NCI-H345 (cell line): ENCODE results near the gene FOXK2.

Experiments
- DNase-seq: peaks from one replicate; lab custom pipeline; 2025; lab: John Stamatoyannopoulos, UW

Gene FOXK2

DNA sequence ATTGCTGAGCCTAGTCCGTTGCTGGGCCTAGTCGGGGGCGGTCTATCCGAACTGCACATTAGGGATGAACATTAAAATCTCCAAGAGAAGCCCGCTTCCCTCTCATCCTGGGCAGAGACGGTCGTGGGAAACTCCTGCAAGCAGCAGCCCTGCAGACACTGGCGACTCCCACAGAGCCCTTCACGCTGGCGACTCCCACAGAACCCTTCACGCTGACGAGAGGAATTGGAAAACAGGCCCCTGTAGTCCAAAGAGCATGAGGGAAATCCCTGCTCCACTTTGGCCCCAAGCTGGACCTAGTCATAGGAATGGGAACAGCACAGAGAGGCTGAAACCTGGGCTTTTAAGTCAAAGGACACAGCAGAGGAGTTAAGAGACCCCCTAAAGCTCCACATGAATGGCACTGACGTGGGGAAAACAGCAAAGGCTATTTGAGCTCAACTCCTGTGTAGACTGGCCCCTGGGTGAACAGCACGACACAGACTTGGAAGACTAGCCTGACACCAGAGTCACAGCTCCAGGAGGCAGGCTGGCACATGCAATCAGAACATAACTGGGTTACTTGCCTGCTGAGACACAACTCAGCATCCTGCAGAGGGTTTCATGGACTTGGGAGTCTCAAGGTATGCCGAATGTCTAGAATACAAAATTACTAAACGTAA is 86.5 kb downstream of the FOXK2 start:
- no peak for DNase-seq

DNA sequence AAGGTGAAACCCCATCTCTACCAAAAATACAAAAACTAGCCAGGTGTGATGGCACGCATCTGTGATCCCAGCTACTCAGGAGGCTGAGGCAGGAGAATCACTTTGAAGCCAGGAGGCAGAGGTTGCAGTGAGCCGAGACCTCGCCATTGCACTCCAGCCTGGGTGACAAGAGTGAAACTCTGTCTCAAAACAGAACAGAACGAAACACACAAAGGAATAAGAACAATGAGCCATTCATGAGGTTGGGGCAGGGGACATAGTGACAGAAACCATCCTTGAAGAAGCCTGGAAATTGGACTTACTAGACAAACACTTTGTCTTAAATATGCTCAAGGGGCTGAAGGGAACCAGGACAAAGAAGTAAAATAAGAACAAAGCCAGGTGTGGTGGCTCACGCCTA is 89.3 kb downstream of the FOXK2 start:
- no peak for DNase-seq

DNA sequence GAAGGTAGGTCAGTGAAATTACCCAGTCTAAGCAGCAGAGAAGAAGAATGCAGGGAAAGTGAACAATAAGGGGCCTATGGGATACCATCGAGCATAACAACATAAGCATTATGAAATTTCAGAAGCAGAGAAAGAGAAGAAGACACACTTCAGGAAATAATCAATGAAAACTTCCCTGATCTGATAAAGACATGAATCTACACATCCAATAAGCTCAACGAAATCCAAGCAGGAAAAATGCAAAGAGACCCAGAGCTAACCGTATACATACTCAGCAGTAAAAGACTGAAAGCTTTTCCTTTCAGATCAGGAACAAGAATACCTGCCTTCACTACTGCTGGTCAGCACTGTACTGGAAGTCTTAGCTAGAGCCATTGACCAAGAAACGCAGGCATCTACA is 90.1 kb downstream of the FOXK2 start:
- no peak for DNase-seq

DNA sequence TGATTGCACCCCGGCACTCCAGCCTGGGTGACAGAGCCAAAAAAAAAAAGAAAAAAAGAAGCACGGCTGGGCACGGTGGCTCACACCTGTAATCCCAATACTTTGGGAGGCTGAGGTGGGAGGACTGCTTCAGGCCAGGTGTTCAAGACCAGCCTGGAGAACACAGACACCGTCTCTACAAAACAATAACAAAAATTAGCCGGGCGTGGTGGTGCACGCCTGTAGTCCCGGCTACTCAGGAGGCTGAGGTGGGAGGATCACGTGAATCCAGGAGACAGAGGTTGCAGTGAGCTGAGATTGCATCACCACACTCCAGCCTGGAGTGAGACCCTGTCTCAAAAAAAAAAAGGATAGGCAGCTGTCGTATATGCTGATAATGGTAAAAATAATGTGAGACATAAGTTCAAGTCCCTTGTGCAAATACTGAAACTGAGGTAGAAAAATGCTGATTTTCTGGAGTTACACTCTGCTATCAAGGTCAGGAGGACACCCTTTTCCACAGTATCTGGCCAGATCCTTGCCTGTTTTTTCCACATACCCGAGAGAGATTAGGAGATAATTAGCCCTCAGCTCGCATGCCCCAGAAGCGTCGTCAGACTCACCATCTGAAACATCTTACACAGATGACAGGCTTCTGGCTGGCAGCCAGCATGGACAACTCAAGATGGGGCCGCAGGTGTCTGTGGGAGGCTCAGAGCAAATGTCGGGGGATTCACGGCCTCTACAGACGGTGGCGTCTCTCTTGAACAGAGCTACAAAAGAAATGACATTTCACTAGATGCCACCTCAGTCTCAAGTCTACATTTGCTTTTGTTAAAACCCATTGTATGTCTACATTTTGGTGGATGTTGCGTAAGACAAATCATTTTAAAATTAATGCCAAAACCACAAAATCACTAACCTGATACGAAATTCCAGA is 91.9 kb downstream of the FOXK2 start:
- DNase-seq = peak; percentile 45

DNA sequence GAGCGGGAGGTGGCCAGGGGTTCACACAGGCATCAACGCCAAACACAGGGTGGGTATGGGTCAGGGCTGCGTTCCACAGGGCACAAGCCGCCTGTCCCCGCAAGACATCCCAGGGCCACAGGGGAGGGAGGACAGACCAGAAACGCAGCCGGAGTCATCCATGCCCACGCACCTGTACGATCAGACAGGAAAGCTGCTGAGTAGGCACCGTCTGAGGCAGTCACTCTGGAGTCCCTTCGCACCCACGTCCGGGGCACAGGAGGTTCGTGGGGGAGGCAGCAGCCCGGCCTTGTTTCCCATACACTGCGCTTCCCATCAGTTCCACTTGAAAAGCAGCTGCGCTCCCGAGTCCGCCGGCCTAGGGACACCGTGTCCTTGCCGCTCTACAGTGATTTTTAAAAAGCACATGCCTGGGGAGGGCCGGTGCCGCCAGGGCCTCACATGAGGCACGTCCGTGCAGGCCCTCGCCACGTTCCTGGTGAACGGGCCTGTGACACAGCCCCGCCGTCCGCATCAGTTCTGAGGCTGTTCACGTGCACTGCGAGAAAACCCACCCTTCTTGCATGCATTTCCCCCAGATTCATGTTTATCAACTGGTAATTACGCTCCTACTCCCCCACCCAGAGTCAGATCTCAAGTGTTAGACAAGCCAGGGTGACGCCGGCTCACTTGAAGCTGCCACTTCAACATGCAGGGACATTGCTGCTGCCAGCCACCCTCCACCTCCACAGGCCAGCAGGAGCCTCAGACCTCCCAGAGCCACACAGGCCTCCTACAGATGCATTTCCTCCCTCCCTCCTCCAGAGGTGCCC is 94.0 kb downstream of the FOXK2 start:
- DNase-seq = peak; percentile 83

DNA sequence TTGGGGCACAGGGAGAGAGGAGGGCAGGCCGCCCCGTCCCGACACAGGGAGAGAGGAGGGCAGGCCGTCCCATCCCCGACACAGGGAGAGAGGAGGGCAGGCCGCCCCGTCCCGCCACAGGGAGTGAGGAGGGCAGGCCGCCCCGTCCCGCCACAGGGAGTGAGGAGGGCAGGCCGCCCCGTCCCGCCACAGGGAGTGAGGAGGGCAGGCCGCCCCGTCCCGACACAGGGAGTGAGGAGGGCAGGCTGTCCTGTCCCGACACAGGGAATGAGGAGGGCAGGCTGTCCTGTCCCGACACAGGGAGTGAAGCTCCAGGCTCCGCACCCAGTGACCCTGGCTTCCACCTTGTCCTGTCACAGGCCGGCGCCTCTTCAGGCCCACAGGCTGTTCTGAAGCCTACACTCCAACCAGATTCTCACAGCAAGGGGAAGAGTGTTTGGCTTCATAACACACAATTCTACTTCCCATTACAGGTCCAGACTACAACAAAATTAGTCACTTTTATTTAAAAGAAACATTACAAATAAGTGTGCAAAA is 94.6 kb downstream of the FOXK2 start:
- no peak for DNase-seq

DNA sequence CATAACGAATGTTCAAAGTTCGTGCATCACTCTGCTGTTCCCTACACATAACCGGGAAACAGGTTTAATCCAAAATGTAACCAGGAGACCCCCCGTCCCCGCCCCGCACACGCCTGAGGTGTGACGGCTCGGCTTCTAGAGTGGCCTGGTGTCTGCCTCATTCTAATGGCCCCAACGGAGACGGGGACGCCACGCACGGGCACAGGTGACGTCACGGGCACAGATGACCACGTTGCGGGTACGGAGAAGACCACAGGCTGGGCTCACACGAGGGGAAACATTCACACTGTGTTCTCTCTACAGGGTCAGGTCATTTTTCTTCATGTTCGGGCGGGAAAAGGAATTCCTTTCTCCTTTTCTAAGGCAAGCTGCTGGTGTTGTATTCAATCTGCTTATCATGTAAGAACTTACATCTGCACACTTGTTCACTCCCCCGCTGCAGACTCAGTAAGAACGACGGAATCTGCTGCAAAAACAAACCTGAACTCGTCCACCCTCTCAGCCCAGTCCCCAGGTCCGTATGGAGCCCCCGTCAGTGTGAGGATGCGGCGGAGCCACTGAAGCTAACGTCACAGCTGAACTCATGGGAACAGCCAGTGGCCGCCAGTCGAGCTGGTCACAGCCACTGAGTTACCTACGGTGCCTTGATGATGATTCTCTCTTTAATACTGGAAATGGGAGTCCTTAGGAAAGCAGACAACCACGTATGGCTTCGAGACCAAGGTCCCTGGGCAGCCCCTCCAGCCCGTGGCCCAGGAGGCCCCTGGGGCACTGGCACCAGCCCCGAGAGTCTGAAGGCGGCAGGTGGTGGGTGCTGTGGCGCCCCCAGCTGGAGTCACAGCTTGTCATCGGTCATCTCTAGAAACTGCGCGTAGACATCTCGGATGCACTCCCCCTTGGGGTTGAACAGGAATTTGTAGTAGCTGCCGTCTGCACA is 95.8 kb downstream of the FOXK2 start:
- DNase-seq = no peak

DNA sequence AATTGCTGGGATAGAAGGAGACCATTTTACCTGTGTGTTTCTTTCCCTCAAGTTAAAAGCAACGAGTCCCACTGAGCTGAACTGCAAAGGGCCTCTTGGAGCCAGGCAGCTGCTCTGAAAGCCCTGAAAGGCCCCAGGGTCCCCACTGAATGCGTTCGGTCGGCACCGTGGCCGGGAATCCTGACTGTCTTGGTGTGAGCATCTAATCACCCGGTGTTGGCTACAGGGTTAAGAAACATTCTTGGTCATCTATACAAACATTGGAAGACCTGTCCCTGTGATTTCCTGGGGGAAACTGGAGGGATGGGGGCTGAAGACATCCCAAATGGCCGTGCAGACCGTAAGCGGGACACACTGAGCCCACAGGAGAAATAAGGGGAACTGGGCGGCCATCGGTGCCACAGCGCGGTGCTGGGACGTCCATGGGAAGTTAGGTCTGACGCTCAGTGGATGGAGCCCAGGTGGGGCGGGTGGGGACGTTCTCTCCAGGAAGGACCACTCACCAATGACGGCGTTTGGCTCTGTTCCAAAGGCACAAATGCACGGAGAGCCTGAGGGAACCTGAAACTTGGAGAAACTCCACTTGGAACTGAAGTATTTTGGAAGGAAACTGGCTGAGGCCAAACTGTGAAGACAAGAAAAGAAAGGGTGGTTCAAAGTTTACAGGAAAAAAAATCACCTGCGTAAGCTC is 96.6 kb downstream of the FOXK2 start:
- no peak for DNase-seq

DNA sequence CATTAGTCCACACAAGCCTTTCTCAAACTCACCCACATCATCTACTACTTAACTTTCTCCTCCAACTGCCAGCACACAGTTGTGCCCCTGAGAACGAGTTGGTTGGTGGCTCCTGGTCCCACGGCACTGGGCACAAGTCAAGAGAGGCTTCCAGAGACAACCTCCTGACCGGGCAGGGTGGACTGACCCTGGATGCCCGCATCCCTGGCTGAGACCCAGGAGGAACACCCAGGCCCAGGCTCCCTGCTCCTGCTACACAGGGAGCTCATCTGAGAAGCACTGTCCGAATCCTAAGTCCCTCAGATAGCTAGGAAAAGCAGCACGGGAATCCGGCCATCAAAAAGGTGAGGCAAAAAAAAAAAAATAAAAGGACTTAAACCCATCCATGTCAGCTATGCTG is 99.7 kb downstream of the FOXK2 start:
- no peak for DNase-seq

DNA sequence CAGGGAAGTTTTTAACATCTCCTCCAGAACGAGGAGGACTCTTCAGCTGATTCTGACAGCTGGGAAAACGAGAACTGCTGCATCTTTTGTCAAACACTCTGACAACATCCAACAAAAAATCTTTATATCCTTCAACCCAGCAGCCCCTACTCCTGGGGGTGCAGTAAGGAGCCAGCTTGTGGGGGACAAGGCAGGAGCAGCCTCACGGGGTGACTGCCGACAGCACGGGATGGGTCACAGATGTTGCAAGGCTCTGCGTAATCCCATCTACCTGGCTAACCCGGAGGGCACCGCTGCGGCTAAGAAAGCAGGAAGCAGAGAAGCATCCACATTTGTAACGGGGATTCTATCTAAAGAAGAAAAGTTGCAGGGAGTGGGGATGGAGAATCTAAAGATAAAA is 100.1 kb downstream of the FOXK2 start:
- no peak for DNase-seq

DNA sequence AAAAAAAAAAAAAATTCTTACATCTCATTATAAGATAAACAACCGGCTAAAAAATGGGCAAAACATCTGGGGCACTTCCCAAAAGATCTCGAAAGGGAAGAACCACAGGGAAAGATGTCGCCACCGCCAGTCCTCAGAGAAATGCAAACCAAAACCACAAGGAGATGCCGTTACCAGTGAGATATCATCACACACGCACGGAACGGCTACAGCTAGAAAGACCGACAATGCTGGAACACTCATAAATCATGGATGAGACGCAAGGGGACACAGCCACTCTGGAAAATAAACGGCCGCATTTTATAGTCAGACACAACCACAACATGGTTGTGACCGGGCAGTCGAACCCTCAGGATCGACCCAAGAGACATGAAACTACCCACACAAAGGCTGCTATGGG is 104.2 kb downstream of the FOXK2 start:
- DNase-seq = no peak

DNA sequence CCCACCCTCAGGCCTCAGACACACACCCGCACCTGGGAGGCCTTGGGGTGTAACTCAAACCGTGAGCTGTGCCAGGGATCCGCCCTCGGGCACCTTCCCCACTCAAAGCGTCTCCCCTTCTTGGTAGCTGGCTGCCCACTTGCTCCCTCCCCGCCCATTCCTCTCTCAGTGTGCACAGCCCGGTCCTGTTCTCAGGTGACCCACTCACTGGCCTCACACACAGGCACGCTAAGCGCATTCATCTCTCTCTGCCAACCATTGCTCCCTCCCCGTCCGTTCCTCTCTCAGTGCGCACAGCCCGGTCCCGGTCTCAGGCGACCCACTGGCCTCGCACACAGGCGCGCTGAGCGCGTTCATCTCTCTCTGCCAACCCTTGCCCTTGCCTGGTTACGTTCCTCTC is 107.9 kb downstream of the FOXK2 start:
- DNase-seq = no peak

DNA sequence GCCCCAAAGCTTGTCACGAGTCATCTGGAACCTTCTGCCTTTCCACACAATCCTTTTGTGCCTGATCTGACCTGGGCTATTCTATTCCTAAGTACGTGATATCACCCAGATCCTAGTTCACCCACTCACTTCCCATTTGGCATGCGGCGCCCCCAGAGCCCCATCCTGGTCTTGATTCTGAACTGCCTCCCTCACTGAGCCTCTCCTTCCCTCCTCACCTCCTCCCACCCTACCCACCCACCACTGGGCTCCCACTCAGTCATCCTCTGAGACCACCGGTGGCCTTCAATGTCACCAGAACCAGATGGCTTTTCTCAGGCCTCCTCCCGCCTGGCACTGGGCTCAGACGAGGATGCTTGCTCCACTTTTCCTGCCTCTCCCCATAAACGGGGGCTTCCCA is 110.2 kb downstream of the FOXK2 start:
- no peak for DNase-seq

DNA sequence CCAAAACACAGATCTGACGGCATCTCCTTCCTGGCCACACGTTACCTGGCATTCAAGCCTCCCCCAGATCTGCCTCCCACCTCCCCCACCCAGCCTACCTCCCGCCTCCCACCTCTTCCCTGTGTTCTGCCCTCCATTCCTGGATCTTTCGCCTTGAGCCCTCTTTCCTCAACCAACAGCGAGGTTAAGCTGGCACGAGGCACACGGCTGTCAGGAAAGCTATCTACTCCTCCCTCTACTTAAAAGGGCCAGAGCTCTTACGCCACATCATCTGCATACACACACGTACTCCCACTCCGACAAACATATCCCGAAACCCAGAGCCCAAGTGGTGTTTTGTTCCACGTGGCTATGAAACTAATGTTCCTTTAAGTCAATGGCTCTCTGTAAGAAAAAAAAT is 110.7 kb downstream of the FOXK2 start:
- no peak for DNase-seq

DNA sequence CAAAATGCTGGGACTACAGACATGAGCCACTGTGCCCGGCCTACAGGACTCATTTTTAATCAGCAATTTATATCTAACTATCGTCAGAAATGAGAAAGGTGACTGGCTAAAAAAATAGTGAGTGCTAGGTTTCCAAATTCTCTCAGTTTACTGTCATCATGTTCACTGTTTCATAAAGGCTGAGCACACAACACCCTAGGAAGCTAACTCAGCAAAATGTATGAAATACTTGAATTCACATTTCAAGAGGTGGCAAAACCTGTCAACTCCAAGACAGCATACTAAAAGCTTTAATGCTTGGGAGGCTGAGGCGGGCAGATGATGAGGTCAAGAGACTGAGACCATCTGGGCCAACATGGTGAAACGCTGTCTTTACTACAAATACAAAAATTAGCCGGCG is 112.0 kb downstream of the FOXK2 start:
- DNase-seq = no peak

DNA sequence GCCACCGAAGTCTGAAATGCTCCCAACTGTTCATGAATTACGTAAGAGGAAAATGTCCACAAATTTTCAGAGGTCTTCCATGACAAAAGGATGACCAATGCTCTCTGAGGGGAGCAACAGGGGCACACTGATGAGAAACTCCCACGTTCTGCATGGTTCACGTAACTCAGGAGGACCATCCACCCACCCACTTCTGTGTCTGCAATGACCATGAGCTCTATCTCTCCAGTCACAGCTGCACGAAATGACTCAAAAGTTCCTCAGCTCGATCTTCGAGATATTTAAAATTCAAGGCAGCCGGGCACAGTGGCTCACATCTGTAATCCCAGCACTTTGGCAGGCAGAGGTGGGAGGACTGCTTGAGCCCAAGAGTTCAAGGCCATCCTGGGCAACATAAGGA is 112.9 kb downstream of the FOXK2 start:
- DNase-seq = no peak

DNA sequence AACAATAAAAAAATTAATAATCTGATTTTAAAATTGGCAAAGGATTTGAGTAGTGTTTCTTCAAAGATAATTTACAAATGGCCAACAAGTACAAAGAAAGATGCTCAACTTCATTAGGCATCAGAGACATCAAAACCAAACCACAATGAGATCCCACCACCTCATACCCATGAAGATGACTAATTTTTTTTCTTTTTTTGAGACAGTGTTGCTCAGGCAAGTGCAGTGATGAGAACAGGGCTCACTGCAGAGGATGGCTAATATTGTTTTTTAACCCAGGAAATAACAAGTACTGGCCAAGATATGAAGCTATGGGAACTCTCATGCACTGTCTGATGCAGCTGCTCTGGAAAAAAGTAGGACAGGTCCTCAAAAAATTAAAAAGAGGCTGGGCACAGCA is 113.8 kb downstream of the FOXK2 start:
- no peak for DNase-seq

DNA sequence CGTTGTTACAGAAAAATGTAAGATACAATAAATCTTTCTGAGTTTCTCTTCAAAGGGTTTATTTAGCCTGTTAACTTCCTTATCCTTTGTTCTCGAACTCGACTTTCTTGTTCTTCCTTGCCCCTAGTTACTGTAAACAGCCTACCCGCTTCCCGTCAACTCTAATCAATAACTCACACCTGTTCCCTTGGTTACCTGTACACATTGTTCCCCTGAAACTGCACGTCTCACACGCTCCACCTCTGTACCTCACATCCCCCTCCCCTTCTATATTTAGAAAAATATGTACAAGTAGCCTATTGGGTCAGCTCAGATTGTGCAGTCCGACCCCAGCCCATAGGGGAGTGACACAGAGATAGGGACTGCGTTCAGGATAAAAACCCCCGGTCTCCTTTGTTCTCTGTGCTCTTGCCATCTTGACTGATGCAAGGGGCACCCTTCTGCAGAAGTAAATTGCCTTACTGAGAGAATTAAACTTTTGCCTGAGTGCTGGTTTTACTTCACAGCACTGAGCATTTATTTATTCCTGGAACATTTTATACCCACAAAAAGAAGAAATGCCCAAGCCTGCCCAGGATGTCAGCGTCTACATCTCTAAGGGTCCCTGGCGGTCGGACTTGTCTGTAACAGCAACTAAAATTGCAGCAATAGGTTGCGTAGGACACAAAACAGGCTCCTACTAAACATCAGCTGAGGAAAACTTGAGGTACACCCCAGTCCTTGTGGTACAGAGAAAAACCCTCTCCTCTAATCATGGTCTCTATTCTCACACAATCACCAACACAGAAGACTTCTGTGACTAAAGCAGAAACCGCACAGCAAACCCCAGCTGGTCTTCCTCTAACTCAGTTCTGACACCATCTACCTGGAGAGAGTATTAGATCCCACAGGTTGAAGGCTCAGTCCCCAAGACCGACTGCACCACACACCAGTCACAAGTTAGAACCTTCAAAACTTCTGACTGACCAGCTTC is 117.4 kb downstream of the FOXK2 start:
- DNase-seq = no peak

DNA sequence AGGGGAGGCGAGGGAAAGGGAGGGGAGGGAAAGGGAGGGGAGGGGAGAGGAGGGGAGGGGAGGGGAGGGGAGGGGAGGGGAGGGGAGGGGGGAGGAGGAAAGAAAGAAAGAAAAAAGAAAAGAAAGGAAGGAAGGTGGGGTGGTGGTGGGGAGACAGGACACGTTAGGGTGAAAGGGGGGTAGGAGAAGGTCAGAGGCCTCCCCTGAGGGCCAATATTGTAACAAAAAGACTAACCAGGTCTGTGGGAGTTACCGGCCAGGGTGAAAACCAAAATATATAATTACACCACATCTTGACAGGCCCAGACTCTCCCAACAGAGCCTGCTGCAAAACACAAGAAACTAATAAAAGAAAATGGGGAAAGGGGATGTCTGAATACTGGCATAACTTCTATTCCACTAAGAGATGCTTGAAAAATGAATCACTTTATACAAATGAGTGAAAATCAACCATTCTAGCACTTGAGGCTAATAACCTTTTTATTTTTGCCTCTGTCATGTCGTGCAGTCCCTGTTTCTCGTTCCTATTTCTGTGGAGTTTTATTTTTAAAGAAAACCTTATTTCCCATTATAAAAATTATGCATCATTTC is 118.7 kb downstream of the FOXK2 start:
- DNase-seq = no peak
